HepG2 (cell line): ENCODE measurements around the gene SH2D3A. TPM values are rescaled to one million over a fixed set of nuclear protein-coding genes. Genes with fewer than 3 reads are reported as not detected.
A peak's percentile ranks its signal among the peaks of the same experiment; 100 is the strongest.

Experiments
- ATAC-seq: fragments of 200-7000 bp; cut with Tn5 transposase; 3 replicates; pipeline ENCODE4 v1.9.1; 2020; ENCODE audit warnings: mild to moderate bottlenecking, moderate library complexity
- BruUV-seq: library from RNA; stranded (reverse); fragments of 400-500 nt; replicated peaks from 2 replicates; lab custom pipeline; 2021; lab: Mats Ljungman, UMichigan
- CTCF ChIA-PET: fragments of 300-600 bp; formaldehyde crosslinking; extraction: SDS; loops from one replicate; lab custom pipeline; 2021; ENCODE audit warnings: low total read pairs, inconsistent platforms, low intra/inter-chr PET ratio; lab: Yijun Ruan, JAX
- POLR2A ChIA-PET: fragments of 350-600 bp; sonication (Branson Sonifier 250); formaldehyde crosslinking; loops from one replicate; lab custom pipeline; 2020; ENCODE audit warnings: antibody characterized with exemption, inconsistent platforms; lab: Yijun Ruan, JAX
- DNase-seq: peaks from one replicate; pipeline ENCODE4 v3.0.0-alpha.2; 2015; ENCODE audit warnings: low spot score
- FAIRE-seq: peaks from 3 replicates; lab custom pipeline; 2011; peaks lifted over from hg19 to GRCh38; lab: Jason Lieb, UNC
- H2AFZ ChIP-seq: one replicate; pipeline ENCODE4 v1.6.1; 2011; ENCODE audit warnings: low read length, inconsistent platforms
- H3K27ac ChIP-seq: fragments of 300-600 bp; 3 replicates; pipeline ENCODE4 v1.8.0; 2011; ENCODE audit warnings: mixed run types, mild to moderate bottlenecking, mixed read lengths, low read length, inconsistent platforms; ENCODE audit not compliant: insufficient read depth; ENCODE audit errors: extremely low read length
- H3K27me3 ChIP-seq, 2 experiments: fragments of 200-600 bp in 1 of 2; 2 replicates in 1 of 2; 3 replicates in 1 of 2; pipeline versions ENCODE4 v1.6.0 to v1.8.0; 2011; ENCODE audit warnings: low read length in 2 of 2, mild to moderate bottlenecking in 2 of 2, moderate library complexity in 2 of 2, inconsistent platforms in 1 of 2; ENCODE audit not compliant: insufficient read depth in 2 of 2, control insufficient read depth in 1 of 2
- H3K36me3 ChIP-seq, 2 experiments: fragments of 200-600 bp in 1 of 2; replicated peaks in 1 of 2; 2 replicates in 1 of 2; 3 replicates in 1 of 2; pipeline versions ENCODE4 v1.5.1 to v1.8.0; 2011; ENCODE audit warnings: low read length in 2 of 2, inconsistent platforms in 1 of 2; ENCODE audit not compliant: insufficient read depth in 2 of 2, control insufficient read depth in 1 of 2
- H3K4me1 ChIP-seq: 2 replicates; pipeline ENCODE4 v1.5.1; 2012; ENCODE audit warnings: low read length, inconsistent platforms; ENCODE audit not compliant: insufficient read depth
- H3K4me2 ChIP-seq: 2 replicates; pipeline ENCODE4 v1.6.0; 2011; ENCODE audit warnings: low read depth, low read length, inconsistent platforms
- H3K4me3 ChIP-seq, 3 experiments: fragments of 200-600 bp in 1 of 3; sonication (generic), shearing (Covaris generic) in 1 of 3; replicated peaks in 1 of 3; 2 replicates each; pipeline ENCODE4 v1.5.1; 2011 to 2016; ENCODE audit warnings: low read length in 3 of 3, inconsistent platforms in 2 of 3, low read depth in 2 of 3, mild to moderate bottlenecking in 2 of 3, control low read depth in 1 of 3, mixed read lengths in 1 of 3; ENCODE audit not compliant: insufficient read depth in 1 of 3
- H3K79me2 ChIP-seq: one replicate; pipeline ENCODE4 v1.6.1; 2011; ENCODE audit warnings: low read length, inconsistent platforms; ENCODE audit not compliant: insufficient read depth
- H3K9ac ChIP-seq: 2 replicates; pipeline ENCODE4 v1.6.0; 2011; ENCODE audit warnings: mild to moderate bottlenecking, low read depth, low read length, inconsistent platforms; ENCODE audit not compliant: insufficient read depth
- H3K9me3 ChIP-seq: 2 replicates; pipeline ENCODE4 v1.5.1; 2012; ENCODE audit warnings: mild to moderate bottlenecking, low read length
- H4K20me1 ChIP-seq: 2 replicates; pipeline ENCODE4 v1.6.0; 2011; ENCODE audit warnings: inconsistent platforms, mild to moderate bottlenecking, low read length, moderate library complexity; ENCODE audit not compliant: insufficient read depth
- PCBP1 ChIP-seq: fragments of 200-400 bp; formaldehyde crosslinking; IDR thresholded peaks from 2 replicates; pipeline ENCODE4 v1.6.1; 2017; ENCODE audit warnings: mild to moderate bottlenecking, low read depth, low read length, borderline replicate concordance
- POLR2G ChIP-seq: fragments of 200-400 bp; formaldehyde crosslinking; IDR thresholded peaks from 2 replicates; pipeline ENCODE4 v1.6.1; 2018; ENCODE audit warnings: mild to moderate bottlenecking, low read depth, low read length, moderate library complexity
- PRDM15 ChIP-seq: sonication (generic); formaldehyde crosslinking; IDR thresholded peaks from 2 replicates; pipeline ENCODE4 v1.4.0; 2020; ENCODE audit warnings: missing genetic modification reagents
- RBFOX2 ChIP-seq: fragments of 200-400 bp; formaldehyde crosslinking; IDR thresholded peaks from 2 replicates; pipeline ENCODE4 v1.6.1; 2017; ENCODE audit warnings: low read depth, mild to moderate bottlenecking, low read length
- ZNF468 ChIP-seq: sonication (generic); formaldehyde crosslinking; IDR thresholded peaks from 2 replicates; pipeline ENCODE4 v1.8.0; 2022; ENCODE audit warnings: mild to moderate bottlenecking, moderate library complexity, missing genetic modification reagents
- ZNF747 ChIP-seq: sonication (generic); formaldehyde crosslinking; IDR thresholded peaks from 2 replicates; pipeline ENCODE4 v1.8.1; 2023; ENCODE audit warnings: missing genetic modification reagents, mild to moderate bottlenecking, borderline replicate concordance
- ZNF761 ChIP-seq: sonication (generic); formaldehyde crosslinking; conservative IDR thresholded peaks from 2 replicates; pipeline ENCODE4 v1.4.0; 2020; ENCODE audit warnings: mild to moderate bottlenecking, missing genetic modification reagents
- ZNF781 ChIP-seq: sonication (generic); formaldehyde crosslinking; IDR thresholded peaks from 2 replicates; pipeline ENCODE4 v1.5.1; 2020; ENCODE audit warnings: borderline replicate concordance, mild to moderate bottlenecking, missing genetic modification reagents; ENCODE audit errors: not compliant biosample characterization
- WGBS: methylation state at CpG from one replicate; pipeline ENCODE4 v1.1.6; 2017; ENCODE audit warnings: low lambda C conversion rate; 5-methylcytosine and 5-hydroxymethylcytosine counted together
- in situ Hi-C: cut with HindIII; loops from 2 replicates; pipeline ENCODE4 v1.10.0; 2017; ENCODE audit warnings: low pct_unique_long_range_greater_than_20kb; ENCODE audit not compliant: extremely low pct_ligation_motif_present
- intact Hi-C: fragments of 100-400 bp; cut with micrococcal nuclease; formaldehyde crosslinking; loops from one replicate; pipeline ENCODE4 v1.10.0; 2022; ENCODE audit not compliant: unreplicated experiment
- polyA plus RNA-seq, 8 experiments: library from polyadenylated mRNA; depleted of rRNA in 3 of 8; stranded (reverse) in 7 of 8; unstranded in 1 of 8; fragments of >200 nt; fragmentation: Illumina TruSeq in 4 of 8; extraction: Trizol in 4 of 8; gene quantifications; 2 replicates each; pipeline versions ENCODE4 v1.2.1 to v1.2.3, GENCODE V29; 2011 to 2016; ENCODE audit warnings: low read depth in 4 of 8, missing spikeins in 1 of 8, mixed read lengths in 1 of 8; ENCODE audit not compliant: insufficient read depth in 1 of 8
- total RNA-seq, 5 experiments: library from RNA; depleted of rRNA; stranded (reverse); fragments of >200 nt; fragmentation: Illumina TruSeq; extraction: Trizol; gene quantifications; 2 replicates each; pipeline ENCODE4 v1.2.3, GENCODE V29; 2016; ENCODE audit warnings: low read depth in 1 of 5
- TF ChIP-seq, protein P1 (sequence below): sonication (generic); formaldehyde crosslinking; IDR thresholded peaks from 2 replicates; pipeline ENCODE4 v1.4.0; 2020; ENCODE audit warnings: missing genetic modification reagents

Gene SH2D3A
- total and polyA plus RNA-seq, 2 of the 13 experiments (the other 11 are each of a cell fraction or from before 2014, with no cell fraction given), result 1.0 to 2.2 TPM

GRCh38 chr19:6745965-6746364, 21.3 kb downstream of the SH2D3A start:
- intact Hi-C loops, result no loop called here
- H2AFZ ChIP-seq, result no peak overlapping the region
- BruUV-seq, result no TSS peak
- CTCF ChIA-PET, result no interaction called here
- H4K20me1 ChIP-seq, result peaks cover 15% of the 10 kb centered on the region
- WGBS, result 97% methylated on average over 24 of the region's 24 CpGs
- H3K36me3 ChIP-seq, result peaks cover 19 to 58% of the 10 kb centered on the region in 2 experiments
- FAIRE-seq, result no peak
- H3K4me1 ChIP-seq, result peaks cover 55% of the 10 kb centered on the region
- TF ChIP-seq ZNF781 (no peak), RBFOX2 (peak; percentile 32; the same call in 1 of the 2 replicates)
- ATAC-seq, result no peak
- no peak overlapping the region for H3K27ac ChIP-seq
- DNase-seq, result no peak
- in situ Hi-C loops, result no loop called here
- H3K9ac ChIP-seq, result no peak overlapping the region
- H3K4me3 ChIP-seq, result no peak overlapping the region
- H3K9me3 ChIP-seq, result no peaks in the 10 kb centered on the region
- POLR2A ChIA-PET, result no interaction called here
- H3K4me2 ChIP-seq, result no peak overlapping the region
- no peaks in the 10 kb centered on the region for H3K27me3 ChIP-seq
- peaks cover 9% of the 10 kb centered on the region for H3K79me2 ChIP-seq

GRCh38 chr19:6744381-6745301, 22.6 kb downstream of the SH2D3A start:
- POLR2A ChIA-PET, result interaction anchor here (0.9 to 1.8 kb wide), 3 partner anchors 8 to 24 kb away, joined by 3 to 15 read pairs (median 3); partner anchors contain the start of gene C3
- BruUV-seq, result no TSS peak
- Histone ChIP-seq H3K27me3 (no peaks in the 10 kb centered on the region), H3K79me2 (peaks cover 18% of the 10 kb centered on the region), H3K9ac (no peak overlapping the region), H3K4me1 (peaks cover 55% of the 10 kb centered on the region), H3K27ac (peak overlapping the region; percentile 26), H3K9me3 (no peaks in the 10 kb centered on the region), H3K36me3 (peaks cover 13 to 53% of the 10 kb centered on the region in 2 experiments; a peak in 4 of 5 replicates), H3K4me3 (no peak overlapping the region), H4K20me1 (peaks cover 16% of the 10 kb centered on the region), H3K4me2 (peak overlapping the region; percentile 39; the same call in 1 of the 2 replicates), H2AFZ (no peak overlapping the region)
- WGBS, result 80% methylated on average over 17 of the region's 41 CpGs
- DNase-seq (no peak), ATAC-seq (peak; percentile 14; the same call in 2 of the 3 replicates), FAIRE-seq (no peak)
- intact Hi-C loops, result no loop called here
- in situ Hi-C loops, result no loop called here
- CTCF ChIA-PET, result no interaction called here
- TF ChIP-seq PCBP1 (0 out of 2 replicates have a peak, but pooled peaks have one; percentile 18), POLR2G (no peak), ZNF747 (CRISPR knock-in tag) (no peak), RBFOX2 (peak; percentile 37; the same call in 1 of the 2 replicates), ZNF468 (CRISPR knock-in tag) (no peak), PRDM15 (CRISPR knock-in tag) (no peak), ZNF761 (CRISPR knock-in tag) (no peak)
- TF ChIP-seq, protein P1, sequence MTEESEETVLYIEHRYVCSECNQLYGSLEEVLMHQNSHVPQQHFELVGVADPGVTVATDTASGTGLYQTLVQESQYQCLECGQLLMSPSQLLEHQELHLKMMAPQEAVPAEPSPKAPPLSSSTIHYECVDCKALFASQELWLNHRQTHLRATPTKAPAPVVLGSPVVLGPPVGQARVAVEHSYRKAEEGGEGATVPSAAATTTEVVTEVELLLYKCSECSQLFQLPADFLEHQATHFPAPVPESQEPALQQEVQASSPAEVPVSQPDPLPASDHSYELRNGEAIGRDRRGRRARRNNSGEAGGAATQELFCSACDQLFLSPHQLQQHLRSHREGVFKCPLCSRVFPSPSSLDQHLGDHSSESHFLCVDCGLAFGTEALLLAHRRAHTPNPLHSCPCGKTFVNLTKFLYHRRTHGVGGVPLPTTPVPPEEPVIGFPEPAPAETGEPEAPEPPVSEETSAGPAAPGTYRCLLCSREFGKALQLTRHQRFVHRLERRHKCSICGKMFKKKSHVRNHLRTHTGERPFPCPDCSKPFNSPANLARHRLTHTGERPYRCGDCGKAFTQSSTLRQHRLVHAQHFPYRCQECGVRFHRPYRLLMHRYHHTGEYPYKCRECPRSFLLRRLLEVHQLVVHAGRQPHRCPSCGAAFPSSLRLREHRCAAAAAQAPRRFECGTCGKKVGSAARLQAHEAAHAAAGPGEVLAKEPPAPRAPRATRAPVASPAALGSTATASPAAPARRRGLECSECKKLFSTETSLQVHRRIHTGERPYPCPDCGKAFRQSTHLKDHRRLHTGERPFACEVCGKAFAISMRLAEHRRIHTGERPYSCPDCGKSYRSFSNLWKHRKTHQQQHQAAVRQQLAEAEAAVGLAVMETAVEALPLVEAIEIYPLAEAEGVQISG, result no peak
